Testis (tissue), 2 donors: Measurements from ENCODE around the gene MAPKAP1.

Source experiments
- CTCF ChIP-seq, 3 experiments: fragments of 450-650 bp in 2 of 3; fragments of 200-600 bp in 1 of 3; sonication (generic) in 1 of 3; IDR thresholded peaks; one replicate each; pipeline ENCODE4 v1.5.1; 2016 to 2019; ENCODE audit warnings: antibody characterized with exemption in 3 of 3, mild to moderate bottlenecking in 2 of 3, moderate library complexity in 1 of 3
- POLR2A ChIP-seq: fragments of 450-650 bp; IDR thresholded peaks from one replicate; pipeline ENCODE4 v1.6.1; 2017; ENCODE audit warnings: antibody characterized with exemption, mild to moderate bottlenecking, moderate library complexity

- TF ChIP-seq POLR2A (no peak), CTCF (IDR thresholded peaks at IDR 0.05) (no peak)
These were observed 430 bp upstream of the MAPKAP1 start for GRCh38 chr9:125707472-125707804.
